ENCODE measurements around the gene ZNF101. TPM values are rescaled to one million over a fixed set of nuclear protein-coding genes. Genes with fewer than 3 reads are reported as not detected.

ZNF101 gene
- 13.5 TPM for total RNA-seq

- DNase-seq (ENCODE audit: low spot score in 2 of 2) (peak; percentile 90 to 95), FAIRE-seq (no peak)
These were observed at the start of gene ZNF101 for GRCh38 chr19:19668230-19669012. ZNF101 (plus strand) TSS chr19:19668839; CDS start chr19:19668964, 125 bp downstream.

GRCh38 chr19:19619181-19619848 lies 49.3 kb upstream of the ZNF101 start:
- no peak for DNase-seq (ENCODE audit: low spot score in 2 of 2)
- no peak for FAIRE-seq

- no peak for FAIRE-seq
- no peak for DNase-seq (ENCODE audit: low spot score in 2 of 2)
These were observed 48.8 kb upstream of the ZNF101 start for GRCh38 chr19:19619849-19620210.

GRCh38 chr19:19623383-19623782 lies 45.3 kb upstream of the ZNF101 start:
- FAIRE-seq: no peak

GRCh38 chr19:19624032-19624570 lies 44.5 kb upstream of the ZNF101 start:
- DNase-seq (ENCODE audit: low spot score in 2 of 2): no peak
- FAIRE-seq: no peak

More at GRCh38 chr19:19623383-19623782, 45.3 kb upstream of the ZNF101 start:
- no peak for DNase-seq (ENCODE audit: low spot score in 2 of 2)

- FAIRE-seq: no peak
- peak; percentile 5 to 29 for DNase-seq (ENCODE audit: low spot score in 2 of 2)
These were observed 41.8 kb upstream of the ZNF101 start for GRCh38 chr19:19626516-19627472.

- DNase-seq (ENCODE audit: low spot score in 2 of 2): peak; percentile 61 to 73
- FAIRE-seq: no peak
These were observed 40.8 kb upstream of the ZNF101 start, which contains the start of gene LPAR2 for GRCh38 chr19:19627621-19628500. LPAR2 (minus strand) TSS chr19:19628220; CDS start chr19:19627275, 945 bp downstream.

GRCh38 chr19:19628501-19629134 lies 40.0 kb upstream of the ZNF101 start:
- no peak for FAIRE-seq
- peak; percentile 43 to 66 for DNase-seq (ENCODE audit: low spot score in 2 of 2)

- DNase-seq (ENCODE audit: low spot score in 2 of 2) (peak in 1 of 2 donors; percentile 19), FAIRE-seq (no peak)
These were observed 38.6 kb upstream of the ZNF101 start for GRCh38 chr19:19630062-19630414.

- DNase-seq (ENCODE audit: low spot score in 2 of 2) (no peak), FAIRE-seq (no peak)
These were observed 38.2 kb upstream of the ZNF101 start for GRCh38 chr19:19630426-19630825.

GRCh38 chr19:19631346-19631745 lies 37.3 kb upstream of the ZNF101 start:
- DNase-seq (ENCODE audit: low spot score in 2 of 2) (no peak), FAIRE-seq (no peak)

GRCh38 chr19:19632661-19633060 lies 36.0 kb upstream of the ZNF101 start:
- DNase-seq (ENCODE audit: low spot score in 2 of 2) (no peak), FAIRE-seq (no peak)

- DNase-seq (ENCODE audit: low spot score in 2 of 2): no peak
- no peak for FAIRE-seq
These were observed 34.7 kb upstream of the ZNF101 start for GRCh38 chr19:19633711-19634515.

GRCh38 chr19:19634516-19635312 lies 33.9 kb upstream of the ZNF101 start:
- DNase-seq (ENCODE audit: low spot score in 2 of 2) (no peak), FAIRE-seq (no peak)

GRCh38 chr19:19635313-19635702 lies 33.3 kb upstream of the ZNF101 start:
- no peak for FAIRE-seq
- no peak for DNase-seq (ENCODE audit: low spot score in 2 of 2)

- FAIRE-seq: no peak
These were observed 32.0 kb upstream of the ZNF101 start for GRCh38 chr19:19636573-19637185.

GRCh38 chr19:19637186-19637522 lies 31.5 kb upstream of the ZNF101 start:
- DNase-seq (ENCODE audit: low spot score in 2 of 2) (no peak), FAIRE-seq (no peak)

More at GRCh38 chr19:19636573-19637185, 32.0 kb upstream of the ZNF101 start:
- no peak for DNase-seq (ENCODE audit: low spot score in 2 of 2)

Data from frontal cortex (tissue), 4 donors.